ENCODE results near the gene RXFP2.

DNA sequence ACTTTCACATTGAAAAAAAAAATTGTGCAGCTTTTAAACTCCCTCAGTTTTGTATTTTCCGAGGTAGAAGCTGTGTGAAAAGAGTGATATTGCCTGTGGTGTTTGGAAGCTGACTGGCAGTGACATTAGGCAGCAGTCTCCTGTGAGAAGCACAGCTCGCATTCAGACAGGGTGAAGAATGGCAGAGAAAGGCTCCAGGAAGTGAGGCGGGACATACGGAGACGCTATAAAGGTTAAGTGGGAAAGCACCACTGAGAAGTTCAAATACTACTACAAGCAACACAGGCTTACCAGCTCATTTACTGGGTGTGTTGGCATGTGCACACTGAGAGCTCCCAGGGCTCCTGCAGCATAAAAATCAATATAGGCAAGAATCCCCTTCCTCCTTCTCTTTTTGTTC is 88.4 kb downstream of the RXFP2 start:
- no peak for TF ChIP-seq CTCF (IDR thresholded peaks at IDR 0.05)
- no peak for TF ChIP-seq POLR2A (IDR thresholded peaks at IDR 0.05)
